ENCODE results near the gene PNPLA1.

PNPLA1 gene

DNA sequence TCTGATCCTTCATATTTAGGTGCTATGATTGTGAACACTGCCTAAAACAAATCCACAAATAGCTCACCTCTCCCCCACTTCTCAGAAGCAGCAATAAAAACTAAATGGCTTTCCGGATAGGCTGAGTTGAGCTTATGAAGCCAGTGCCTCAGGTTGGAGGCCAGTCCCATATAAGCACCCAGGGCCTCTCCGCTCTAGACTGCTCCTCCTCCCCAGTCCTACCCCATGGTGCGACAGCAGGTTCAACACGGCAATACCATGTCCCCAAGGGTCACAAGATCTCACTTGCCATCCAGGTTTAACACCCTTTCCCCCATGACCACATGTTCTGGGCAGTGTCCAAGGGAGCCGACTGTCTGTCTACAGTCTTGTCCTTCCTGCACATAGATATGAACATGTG, 46.1 kb downstream of the PNPLA1 start:
- DNase-seq (ENCODE audit: low read depth) = no peak

GRCh38 chr6:36317623-36318022, 47.8 kb downstream of the PNPLA1 start:
- DNase-seq (ENCODE audit: low read depth) = no peak

GRCh38 chr6:36318690-36319435, 49.0 kb downstream of the PNPLA1 start:
- no peak for DNase-seq (ENCODE audit: low read depth)

- no peak for DNase-seq (ENCODE audit: low read depth)
These were observed 49.5 kb downstream of the PNPLA1 start for GRCh38 chr6:36319436-36319762.

DNA sequence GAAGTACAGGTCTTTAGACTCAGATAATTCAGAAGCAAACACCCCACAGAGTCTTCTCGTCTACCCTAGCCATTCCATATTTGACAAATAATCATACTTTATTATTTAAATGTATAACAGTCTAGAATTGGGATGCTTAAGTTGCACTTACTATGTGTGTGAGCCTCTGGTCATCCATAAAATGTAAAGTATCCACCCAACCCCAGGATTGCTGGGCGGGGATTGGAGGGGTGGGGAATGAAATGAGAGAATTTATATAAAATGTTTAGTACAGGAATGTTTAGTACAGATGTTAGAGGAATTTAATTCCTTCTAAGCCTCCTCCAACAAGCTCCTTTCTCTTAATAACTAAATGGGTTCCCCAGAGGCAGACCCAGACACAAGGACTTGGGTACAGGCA, 50.0 kb downstream of the PNPLA1 start:
- no peak for DNase-seq (ENCODE audit: low read depth)

DNA sequence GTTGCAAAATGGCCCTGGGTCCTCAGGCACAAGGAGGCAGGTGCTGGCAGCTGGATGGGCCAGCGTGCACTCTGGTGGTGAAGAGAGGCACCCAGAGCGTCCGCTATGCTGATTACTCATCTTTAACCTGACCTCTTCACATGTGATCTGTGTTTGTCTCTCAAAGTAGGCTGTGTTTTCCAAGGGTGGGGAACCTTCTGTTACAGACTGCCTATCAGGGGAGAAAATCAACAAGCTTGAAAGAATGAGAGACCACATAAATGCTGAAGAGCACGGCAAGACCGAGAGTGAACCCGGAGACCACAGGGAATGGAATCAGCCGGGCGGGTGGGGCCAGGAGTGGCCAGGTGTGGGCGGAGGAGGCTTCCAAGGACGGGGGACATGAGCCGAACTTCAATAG, 50.6 kb downstream of the PNPLA1 start:
- DNase-seq (ENCODE audit: low read depth) = no peak

- no peak for DNase-seq (ENCODE audit: low read depth)
These were observed 52.7 kb downstream of the PNPLA1 start for GRCh38 chr6:36322591-36322990.

GRCh38 chr6:36323062-36323461, 53.2 kb downstream of the PNPLA1 start:
- DNase-seq (ENCODE audit: low read depth) = no peak

- DNase-seq (ENCODE audit: low read depth) = no peak
These were observed 54.3 kb downstream of the PNPLA1 start for GRCh38 chr6:36324191-36324590.

DNA sequence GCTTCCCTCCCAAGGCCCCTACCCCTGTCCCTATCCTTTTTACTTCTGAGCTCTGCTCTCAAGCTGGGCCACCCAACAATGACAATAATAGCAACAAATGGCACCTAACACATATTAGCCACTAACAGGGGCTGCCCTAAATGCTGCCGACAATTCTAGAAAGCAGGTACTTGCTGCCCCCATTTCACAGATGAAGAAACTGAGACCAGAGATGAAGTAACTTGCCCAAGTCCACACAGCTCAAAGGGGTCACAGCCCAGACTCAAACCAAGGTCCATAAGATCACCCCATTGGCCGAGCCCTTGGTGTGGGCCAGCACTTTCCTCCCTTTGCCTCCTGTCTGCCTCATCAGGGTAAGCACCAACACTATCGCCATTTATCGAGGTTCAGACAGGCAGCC, 54.9 kb downstream of the PNPLA1 start:
- DNase-seq (ENCODE audit: low read depth) = no peak

GRCh38 chr6:36326356-36326995, 56.6 kb downstream of the PNPLA1 start:
- no peak for DNase-seq (ENCODE audit: low read depth)

GRCh38 chr6:36327226-36327918, 57.5 kb downstream of the PNPLA1 start:
- no peak for DNase-seq (ENCODE audit: low read depth)

- no peak for DNase-seq (ENCODE audit: low read depth)
These were observed 58.0 kb downstream of the PNPLA1 start for GRCh38 chr6:36327919-36328236.

DNA sequence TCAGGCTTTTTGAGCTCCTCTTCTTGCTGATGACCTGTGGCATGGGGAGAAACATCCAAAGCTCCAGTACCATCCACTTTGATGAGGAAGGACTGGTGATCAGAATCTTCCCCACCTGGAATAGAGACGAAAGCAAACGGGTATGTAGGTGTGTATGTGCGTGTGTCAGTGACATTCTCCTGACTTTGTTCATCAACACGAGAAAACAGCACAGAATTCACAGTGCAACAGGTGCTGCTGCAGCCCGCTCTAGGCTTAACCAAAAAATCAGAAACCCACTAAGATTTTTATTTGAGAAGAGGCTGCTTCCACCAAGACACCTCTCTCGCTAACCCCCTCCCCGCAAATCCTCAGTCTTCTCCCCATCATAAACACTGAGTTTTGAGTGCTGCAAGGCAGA, 58.7 kb downstream of the PNPLA1 start:
- no peak for DNase-seq (ENCODE audit: low read depth)

- DNase-seq (ENCODE audit: low read depth) = no peak
These were observed 60.0 kb downstream of the PNPLA1 start for GRCh38 chr6:36329798-36330291.

GRCh38 chr6:36330366-36330765, 60.5 kb downstream of the PNPLA1 start:
- no peak for DNase-seq (ENCODE audit: low read depth)

DNA sequence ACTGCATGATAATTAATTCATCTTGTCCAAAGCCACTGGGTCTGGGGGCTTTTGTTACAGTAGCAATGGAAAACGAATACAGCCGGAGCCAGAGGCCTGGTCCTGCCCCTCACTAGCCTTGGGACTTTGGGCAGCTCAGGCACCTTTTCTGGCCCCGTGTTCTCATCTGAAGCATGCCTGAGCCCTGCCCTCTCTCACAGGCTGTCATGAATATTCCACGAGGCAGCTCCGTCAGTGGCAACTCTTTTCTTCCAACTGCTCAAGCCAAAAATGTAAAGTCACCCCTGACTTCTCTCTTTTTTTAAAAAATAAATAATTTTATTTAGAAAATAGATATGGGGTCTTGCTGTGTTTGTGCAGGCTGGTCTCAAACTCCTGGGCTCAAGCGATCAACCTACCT, 61.5 kb downstream of the PNPLA1 start:
- no peak for DNase-seq (ENCODE audit: low read depth)

GRCh38 chr6:36333171-36333895, 63.5 kb downstream of the PNPLA1 start:
- DNase-seq (ENCODE audit: low read depth) = no peak

DNA sequence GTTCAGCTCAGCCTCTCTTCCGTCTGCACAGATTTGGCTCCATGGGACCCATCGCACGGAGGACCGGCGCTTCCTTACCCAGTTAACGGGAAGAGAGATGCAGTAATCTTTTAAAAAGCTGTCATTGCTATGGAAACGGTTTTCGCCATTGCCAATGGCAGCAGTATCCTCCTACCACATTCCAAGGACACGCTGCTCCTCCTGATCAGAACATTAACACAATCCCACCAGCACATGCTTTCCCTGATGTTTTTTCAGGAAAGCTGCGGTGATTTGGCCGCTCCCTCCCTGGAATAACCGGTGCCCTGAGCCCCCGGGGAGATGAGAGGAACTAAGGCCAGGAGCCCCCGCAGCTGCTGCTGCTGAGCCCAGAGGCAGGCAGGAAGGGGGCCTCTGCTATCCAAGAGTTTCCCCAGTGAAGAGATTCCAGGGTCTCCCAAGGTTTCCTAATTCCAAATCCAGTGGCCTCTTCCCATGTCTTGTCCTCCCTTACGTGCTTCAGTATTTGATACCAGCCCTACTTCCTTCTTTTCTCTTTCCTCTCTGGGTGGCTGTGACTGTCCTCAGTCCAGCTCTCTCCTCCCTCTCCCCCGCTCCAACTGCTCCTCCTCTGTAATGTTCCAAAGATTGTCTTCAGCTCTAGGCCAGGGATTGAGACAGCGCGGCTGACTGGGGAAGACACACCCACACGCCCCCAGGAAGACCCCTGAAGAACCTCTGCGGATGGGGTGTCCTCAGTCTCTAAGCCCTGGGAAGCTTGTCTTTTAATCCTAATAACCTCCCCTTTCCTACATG, 64.3 kb downstream of the PNPLA1 start:
- DNase-seq (ENCODE audit: low read depth) = no peak

- no peak for DNase-seq (ENCODE audit: low read depth)
These were observed 65.1 kb downstream of the PNPLA1 start for GRCh38 chr6:36334832-36335459.

- no peak for DNase-seq (ENCODE audit: low read depth)
These were observed 65.8 kb downstream of the PNPLA1 start for GRCh38 chr6:36335465-36336207.

All from stromal cell of bone marrow (primary cell).